ENCODE measurements around the gene DOC2B.
"Not testable (repeated sequence)": the region's sequence is repeated elsewhere in the genome, so short reads cannot be mapped to it uniquely, and the experiment has no call there.

The DOC2B gene

GRCh38 chr17:181245-182049 lies at the start of gene DOC2B:
Gene DOC2B (minus strand): TSS chr17:181650. CDS start chr17:181479, 171 bp downstream.
- H3K4me3 ChIP-seq (ENCODE audit: low read depth, low read length): peak within 1 kb of the TSS; percentile 35

DNA sequence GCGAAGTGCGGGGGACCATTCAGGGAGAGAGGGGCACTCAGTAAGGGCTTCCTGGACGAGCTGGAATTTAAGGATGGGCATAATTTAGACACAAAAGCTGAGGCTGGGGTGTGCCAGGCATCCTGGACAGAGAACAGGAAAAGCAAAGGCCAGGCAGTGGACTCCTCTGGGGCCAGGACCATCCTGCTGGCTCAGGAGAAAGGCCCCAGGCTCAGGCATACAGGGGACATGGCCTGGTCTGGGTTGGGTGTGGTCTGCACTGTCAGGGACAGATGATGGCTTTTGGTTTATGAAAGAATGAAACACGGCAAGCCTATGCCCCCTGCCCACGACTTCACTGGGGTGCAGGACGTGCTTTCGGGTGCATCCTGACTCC lies 48.9 kb upstream of the DOC2B start:
- no peak overlapping the region for H3K4me3 ChIP-seq (ENCODE audit: low read depth, low read length)

GRCh38 chr17:229709-230394 lies 48.4 kb upstream of the DOC2B start:
- no peak overlapping the region for H3K4me3 ChIP-seq (ENCODE audit: low read depth, low read length)

- H3K4me3 ChIP-seq (ENCODE audit: low read depth, low read length): no peak overlapping the region
Observed at GRCh38 chr17:228951-229708, 47.7 kb upstream of the DOC2B start.

GRCh38 chr17:227946-228615 lies 46.6 kb upstream of the DOC2B start:
- H3K4me3 ChIP-seq (ENCODE audit: low read depth, low read length): no peak overlapping the region

- no peak overlapping the region for H3K4me3 ChIP-seq (ENCODE audit: low read depth, low read length)
Observed at GRCh38 chr17:227078-227945, 45.9 kb upstream of the DOC2B start.

- no peak overlapping the region for H3K4me3 ChIP-seq (ENCODE audit: low read depth, low read length)
Observed at GRCh38 chr17:226108-227077, 44.9 kb upstream of the DOC2B start.

- H3K4me3 ChIP-seq (ENCODE audit: low read depth, low read length): no peak overlapping the region
Observed at GRCh38 chr17:225551-225950, 44.1 kb upstream of the DOC2B start.

DNA sequence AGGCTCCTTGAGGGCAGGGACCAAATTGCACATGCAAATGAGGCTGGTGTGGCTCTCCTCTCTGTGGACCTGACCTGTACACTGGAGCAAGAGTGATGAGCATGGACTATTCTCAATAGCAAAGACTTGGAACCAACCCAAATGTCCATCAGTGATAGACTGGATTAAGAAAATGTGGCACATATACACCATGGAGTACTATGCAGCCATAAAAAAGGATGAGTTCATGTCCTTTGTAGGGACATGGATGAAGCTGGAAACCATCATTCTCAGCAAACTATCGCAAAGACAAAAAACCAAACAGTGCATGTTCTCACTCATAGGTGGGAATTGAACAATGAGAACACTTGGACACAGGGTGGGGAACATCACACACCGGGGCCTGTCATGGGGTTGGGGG lies 43.1 kb upstream of the DOC2B start:
- not testable (repeated sequence) for H3K4me3 ChIP-seq (ENCODE audit: low read depth, low read length)

GRCh38 chr17:223723-224471 lies 42.4 kb upstream of the DOC2B start:
- H3K4me3 ChIP-seq (ENCODE audit: low read depth, low read length): no peak overlapping the region

DNA sequence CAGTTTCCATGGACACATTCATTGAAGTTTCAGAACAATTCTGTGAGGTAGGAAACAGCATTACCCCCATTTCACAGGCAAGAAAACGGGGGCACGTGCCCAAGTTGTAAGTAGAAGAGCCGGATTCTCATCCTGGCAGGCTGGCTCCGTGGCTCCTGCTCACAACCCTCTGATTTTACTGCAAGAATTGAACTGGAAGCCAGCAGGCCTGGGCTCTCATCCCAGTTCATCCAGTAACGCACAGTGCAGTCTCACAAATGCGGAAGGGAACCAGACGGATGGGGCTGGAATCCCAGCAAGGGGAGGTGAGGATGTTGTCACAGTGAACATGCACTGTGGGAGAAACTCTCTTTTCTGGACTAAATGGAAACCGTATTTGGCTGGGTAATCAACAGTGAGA lies 40.7 kb upstream of the DOC2B start:
- H3K4me3 ChIP-seq (ENCODE audit: low read depth, low read length): no peak overlapping the region

DNA sequence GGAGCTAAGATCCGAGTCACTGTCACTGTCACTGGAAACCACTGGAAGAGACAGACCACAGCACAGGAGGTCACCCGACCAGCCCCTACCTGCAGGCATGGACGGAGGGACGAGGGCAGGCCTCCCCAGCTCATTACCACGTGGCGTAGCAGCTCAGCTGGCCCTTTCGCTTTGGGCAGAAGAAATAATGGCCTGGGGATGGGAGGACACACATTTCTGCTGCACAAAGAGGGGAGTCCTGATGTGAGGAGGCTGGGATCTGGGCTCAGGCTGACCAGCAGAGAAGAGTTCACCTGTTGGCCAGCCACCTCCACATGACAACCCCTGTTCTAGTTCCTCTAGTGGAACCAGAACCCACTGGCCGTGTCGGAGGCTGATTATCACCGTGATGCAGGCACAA lies 38.2 kb upstream of the DOC2B start:
- H3K4me3 ChIP-seq (ENCODE audit: low read depth, low read length): no peak overlapping the region

- no peak overlapping the region for H3K4me3 ChIP-seq (ENCODE audit: low read depth, low read length)
Observed at GRCh38 chr17:218432-219110, 37.1 kb upstream of the DOC2B start.

GRCh38 chr17:216625-217024 lies 35.2 kb upstream of the DOC2B start:
- H3K4me3 ChIP-seq (ENCODE audit: low read depth, low read length): no peak overlapping the region

DNA sequence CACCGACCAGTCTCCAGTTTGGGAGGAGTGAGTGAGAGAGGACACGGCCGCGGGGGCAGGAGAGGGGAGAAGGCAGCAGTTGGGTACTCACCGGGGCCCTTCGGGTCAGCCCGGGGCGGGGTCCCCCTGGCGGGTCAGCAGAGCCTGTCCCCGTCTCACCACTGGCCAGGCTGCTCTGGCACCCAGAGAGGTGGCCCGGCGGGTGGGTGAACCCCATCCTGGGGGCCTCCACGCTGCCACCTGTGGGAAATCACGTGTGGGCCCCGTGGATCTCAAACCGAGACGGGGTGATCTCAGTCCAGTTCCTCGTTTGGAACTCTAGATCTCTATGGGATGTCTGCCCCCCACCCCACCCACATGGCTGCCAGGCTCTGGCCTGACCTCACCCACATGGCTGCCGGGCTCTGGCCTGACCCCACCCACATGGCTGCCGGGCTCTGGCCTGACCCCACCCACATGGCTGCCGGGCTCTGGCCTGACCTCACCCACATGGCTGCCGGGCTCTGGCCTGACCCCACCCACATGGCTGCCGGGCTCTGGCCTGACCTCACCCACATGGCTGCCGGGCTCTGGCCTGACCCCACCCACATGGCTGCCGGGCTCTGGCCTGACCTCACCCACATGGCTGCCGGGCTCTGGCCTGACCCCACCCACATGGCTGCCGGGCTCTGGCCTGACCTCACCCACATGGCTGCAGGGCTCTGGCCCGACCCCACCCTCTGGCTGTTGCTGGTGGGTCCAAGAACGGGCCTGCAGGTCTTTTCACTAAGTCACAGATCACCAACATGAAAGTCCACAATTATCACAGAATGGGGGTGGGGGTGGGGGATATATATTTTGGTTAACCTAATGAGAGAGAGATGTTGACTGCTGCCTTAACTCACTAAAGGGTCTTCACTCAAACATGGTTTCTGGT lies 34.4 kb upstream of the DOC2B start:
- H3K4me3 ChIP-seq (ENCODE audit: low read depth, low read length): not testable (repeated sequence)

DNA sequence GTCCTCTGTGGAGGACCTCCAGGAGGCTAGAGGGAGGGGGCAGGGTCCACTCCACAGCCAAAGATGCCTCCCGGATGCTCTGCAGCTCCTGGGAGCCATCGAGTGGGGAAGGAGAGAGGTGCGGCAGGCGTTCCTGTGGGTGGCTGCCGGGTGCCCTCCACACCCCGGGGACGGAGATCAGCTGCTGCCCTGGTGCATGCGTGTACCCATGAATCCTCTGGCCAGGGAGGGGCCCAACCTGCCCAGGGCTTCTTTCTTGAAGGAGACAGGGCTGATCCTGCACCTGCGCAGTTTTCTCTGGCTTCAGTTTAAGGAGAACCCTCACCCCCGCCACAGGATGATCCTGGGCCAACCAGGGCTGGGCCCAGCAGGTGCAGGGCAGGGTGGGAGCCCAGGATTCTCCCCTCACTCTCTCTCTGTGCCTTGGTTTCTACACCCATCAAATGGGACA lies 33.5 kb upstream of the DOC2B start:
- no peak overlapping the region for H3K4me3 ChIP-seq (ENCODE audit: low read depth, low read length)

Data from iPS-11a (cell line).